Cardiac ventricle fibroblast (primary cell): ENCODE measurements around the gene FAM163A. TPM values are rescaled to one million over a fixed set of nuclear protein-coding genes. Genes with fewer than 3 reads are reported as not detected.

Experiments used
- total RNA-seq: library from RNA; depleted of rRNA; stranded (reverse); fragments of >200 nt; gene quantifications from 2 replicates; pipeline ENCODE4 v1.2.3, GENCODE V29; 2015

FAM163A gene
- not detected in 2 replicates for total RNA-seq

GRCh38 chr1:179742717-179743678 lies at the start of gene FAM163A:
Gene FAM163A, plus strand, starts transcription at chr1:179743291. Its CDS starts 69,807 bp downstream, at chr1:179813098.

Other genes starting within 250 kb of the FAM163A start
- gene NPHS2, start 167.3 kb upstream of the FAM163A start, total RNA-seq = not detected in 2 replicates
- not detected in 2 replicates for gene TDRD5, start 151.5 kb upstream of the FAM163A start, total RNA-seq
- 59.9 and 85.5 TPM in 2 replicates for gene TOR1AIP2, start 134.5 kb downstream of the FAM163A start, total RNA-seq
- gene TOR1AIP1, start 139.0 kb downstream of the FAM163A start, total RNA-seq = 60.3 and 66.8 TPM in 2 replicates
- gene CEP350, start 211.5 kb downstream of the FAM163A start, total RNA-seq = 20.5 and 34.5 TPM in 2 replicates